ENCODE data around the gene TMCO1. TPM values are rescaled to one million over a fixed set of nuclear protein-coding genes. Genes with fewer than 3 reads are reported as not detected.
"Not testable (repeated sequence)": the region's sequence is repeated elsewhere in the genome, so short reads cannot be mapped to it uniquely, and the experiment has no call there.

The TMCO1 gene
- total and polyA plus RNA-seq, 4 donors: 81.4 to 147 (median 118) TPM

GRCh38 chr1:165787741-165788140 lies 19.1 kb upstream of the TMCO1 start:
- no peaks in the 10 kb centered on the region for H3K4me1 ChIP-seq (ENCODE audit: control insufficient read depth, insufficient read depth, low read length)
- no peaks in the 10 kb centered on the region for H3K27me3 ChIP-seq (ENCODE audit: control insufficient read depth, insufficient read depth, low read length)
- no peak overlapping the region for H3K4me3 ChIP-seq (ENCODE audit: low read depth, low read length)
- no peaks in the 10 kb centered on the region for H3K9me3 ChIP-seq (ENCODE audit: control insufficient read depth, insufficient read depth, low read length)
- no peak overlapping the region for H3K27ac ChIP-seq (ENCODE audit: low read depth, low read length)
- H3K36me3 ChIP-seq (ENCODE audit: control insufficient read depth, insufficient read depth, low read length): no peaks in the 10 kb centered on the region
- WGBS (ENCODE audit: insufficient coverage): 100% methylated on average over 1 of the region's 1 CpG
- DNase-seq (ENCODE audit: low read depth in 4 of 6, low spot score in 6 of 6): no peak

GRCh38 chr1:165783519-165783918 lies 14.9 kb upstream of the TMCO1 start:
- not testable (repeated sequence) for DNase-seq (ENCODE audit: low read depth in 4 of 6, low spot score in 6 of 6); H3K27ac ChIP-seq (ENCODE audit: low read depth, low read length)
- 86% methylated on average over 7 of the region's 11 CpGs for WGBS (ENCODE audit: insufficient coverage)

GRCh38 chr1:165778197-165778596 lies 9.5 kb upstream of the TMCO1 start:
- DNase-seq (ENCODE audit: low read depth in 4 of 6, low spot score in 6 of 6); H3K9me3 ChIP-seq (ENCODE audit: control insufficient read depth, insufficient read depth, low read length): not testable (repeated sequence)
- WGBS (ENCODE audit: insufficient coverage): no CpG with 5 or more reads among the region's 3 CpGs

More at GRCh38 chr1:165783519-165783918, 14.9 kb upstream of the TMCO1 start:
- not testable (repeated sequence) for H3K4me3 ChIP-seq (ENCODE audit: low read depth, low read length); H3K27me3 ChIP-seq (ENCODE audit: control insufficient read depth, insufficient read depth, low read length); H3K36me3 ChIP-seq (ENCODE audit: control insufficient read depth, insufficient read depth, low read length); H3K9me3 ChIP-seq (ENCODE audit: control insufficient read depth, insufficient read depth, low read length); H3K4me1 ChIP-seq (ENCODE audit: control insufficient read depth, insufficient read depth, low read length)

GRCh38 chr1:165773324-165773965 lies 4.8 kb upstream of the TMCO1 start:
- Histone ChIP-seq H3K4me1 (ENCODE audit: control insufficient read depth, insufficient read depth, low read length) (peaks cover 5% of the 10 kb centered on the region), H3K27me3 (ENCODE audit: control insufficient read depth, insufficient read depth, low read length) (no peaks in the 10 kb centered on the region), H3K4me3 (ENCODE audit: low read depth, low read length) (no peak overlapping the region), H3K9me3 (ENCODE audit: control insufficient read depth, insufficient read depth, low read length) (no peaks in the 10 kb centered on the region), H3K36me3 (ENCODE audit: control insufficient read depth, insufficient read depth, low read length) (no peaks in the 10 kb centered on the region), H3K27ac (ENCODE audit: low read depth, low read length) (no peak overlapping the region)
- DNase-seq (ENCODE audit: low read depth in 4 of 6, low spot score in 6 of 6): no peak
- WGBS (ENCODE audit: insufficient coverage): 98% methylated on average over 5 of the region's 9 CpGs

More at GRCh38 chr1:165778197-165778596, 9.5 kb upstream of the TMCO1 start:
- not testable (repeated sequence) for H3K36me3 ChIP-seq (ENCODE audit: control insufficient read depth, insufficient read depth, low read length); H3K27ac ChIP-seq (ENCODE audit: low read depth, low read length); H3K4me1 ChIP-seq (ENCODE audit: control insufficient read depth, insufficient read depth, low read length); H3K27me3 ChIP-seq (ENCODE audit: control insufficient read depth, insufficient read depth, low read length); H3K4me3 ChIP-seq (ENCODE audit: low read depth, low read length)

- no peak overlapping the region for H3K4me3 ChIP-seq (ENCODE audit: low read depth, low read length)
- peaks cover 5% of the 10 kb centered on the region for H3K4me1 ChIP-seq (ENCODE audit: control insufficient read depth, insufficient read depth, low read length)
- H3K9me3 ChIP-seq (ENCODE audit: control insufficient read depth, insufficient read depth, low read length): no peaks in the 10 kb centered on the region
- WGBS (ENCODE audit: insufficient coverage): 100% methylated on average over 2 of the region's 3 CpGs
- no peaks in the 10 kb centered on the region for H3K27me3 ChIP-seq (ENCODE audit: control insufficient read depth, insufficient read depth, low read length)
- no peak for DNase-seq (ENCODE audit: low read depth in 4 of 6, low spot score in 6 of 6)
- H3K36me3 ChIP-seq (ENCODE audit: control insufficient read depth, insufficient read depth, low read length): no peaks in the 10 kb centered on the region
- no peak overlapping the region for H3K27ac ChIP-seq (ENCODE audit: low read depth, low read length)
Measured at GRCh38 chr1:165772739-165773138, 4.1 kb upstream of the TMCO1 start.

GRCh38 chr1:165764277-165764676 lies 4.4 kb downstream of the TMCO1 start:
- H3K4me1 ChIP-seq (ENCODE audit: control insufficient read depth, insufficient read depth, low read length): no peaks in the 10 kb centered on the region
- H3K36me3 ChIP-seq (ENCODE audit: control insufficient read depth, insufficient read depth, low read length): peaks cover 8% of the 10 kb centered on the region
- no peaks in the 10 kb centered on the region for H3K9me3 ChIP-seq (ENCODE audit: control insufficient read depth, insufficient read depth, low read length)
- DNase-seq (ENCODE audit: low read depth in 4 of 6, low spot score in 6 of 6): no peak
- no peak overlapping the region for H3K27ac ChIP-seq (ENCODE audit: low read depth, low read length)
- no peak overlapping the region for H3K4me3 ChIP-seq (ENCODE audit: low read depth, low read length)
- H3K27me3 ChIP-seq (ENCODE audit: control insufficient read depth, insufficient read depth, low read length): no peaks in the 10 kb centered on the region
- WGBS (ENCODE audit: insufficient coverage): 100% methylated on average over 1 of the region's 1 CpG

- DNase-seq (ENCODE audit: low read depth in 4 of 6, low spot score in 6 of 6): no peak
- Histone ChIP-seq H3K9me3 (ENCODE audit: control insufficient read depth, insufficient read depth, low read length) (no peaks in the 10 kb centered on the region), H3K4me1 (ENCODE audit: control insufficient read depth, insufficient read depth, low read length) (no peaks in the 10 kb centered on the region), H3K4me3 (ENCODE audit: low read depth, low read length) (no peak overlapping the region), H3K27me3 (ENCODE audit: control insufficient read depth, insufficient read depth, low read length) (no peaks in the 10 kb centered on the region), H3K27ac (ENCODE audit: low read depth, low read length) (no peak overlapping the region), H3K36me3 (ENCODE audit: control insufficient read depth, insufficient read depth, low read length) (peaks cover 8% of the 10 kb centered on the region)
- WGBS (ENCODE audit: insufficient coverage): no CpG with 5 or more reads among the region's 2 CpGs
Measured at GRCh38 chr1:165763442-165763841, 5.2 kb downstream of the TMCO1 start.

- DNase-seq (ENCODE audit: low read depth in 4 of 6, low spot score in 6 of 6): no peak
- H3K4me1 ChIP-seq (ENCODE audit: control insufficient read depth, insufficient read depth, low read length): no peaks in the 10 kb centered on the region
- no CpG with 5 or more reads among the region's 1 CpG for whole genome bisulfite sequencing (ENCODE audit: insufficient coverage)
- H3K4me3 ChIP-seq (ENCODE audit: low read depth, low read length): no peak overlapping the region
- no peaks in the 10 kb centered on the region for H3K27me3 ChIP-seq (ENCODE audit: control insufficient read depth, insufficient read depth, low read length)
- peaks cover 13% of the 10 kb centered on the region for H3K36me3 ChIP-seq (ENCODE audit: control insufficient read depth, insufficient read depth, low read length)
- no peaks in the 10 kb centered on the region for H3K9me3 ChIP-seq (ENCODE audit: control insufficient read depth, insufficient read depth, low read length)
- no peak overlapping the region for H3K27ac ChIP-seq (ENCODE audit: low read depth, low read length)
Measured at GRCh38 chr1:165762725-165763124, 5.9 kb downstream of the TMCO1 start.

- no peak for DNase-seq (ENCODE audit: low read depth in 4 of 6, low spot score in 6 of 6)
- no peaks in the 10 kb centered on the region for H3K4me1 ChIP-seq (ENCODE audit: control insufficient read depth, insufficient read depth, low read length)
- no peak overlapping the region for H3K4me3 ChIP-seq (ENCODE audit: low read depth, low read length)
- no peaks in the 10 kb centered on the region for H3K27me3 ChIP-seq (ENCODE audit: control insufficient read depth, insufficient read depth, low read length)
- H3K36me3 ChIP-seq (ENCODE audit: control insufficient read depth, insufficient read depth, low read length): peaks cover 7% of the 10 kb centered on the region
- H3K9me3 ChIP-seq (ENCODE audit: control insufficient read depth, insufficient read depth, low read length): no peaks in the 10 kb centered on the region
- no peak overlapping the region for H3K27ac ChIP-seq (ENCODE audit: low read depth, low read length)
Measured at GRCh38 chr1:165759095-165759494, 9.6 kb downstream of the TMCO1 start.

- Histone ChIP-seq H3K4me3 (ENCODE audit: low read depth, low read length) (no peak overlapping the region), H3K4me1 (ENCODE audit: control insufficient read depth, insufficient read depth, low read length) (no peaks in the 10 kb centered on the region), H3K27me3 (ENCODE audit: control insufficient read depth, insufficient read depth, low read length) (no peaks in the 10 kb centered on the region), H3K9me3 (ENCODE audit: control insufficient read depth, insufficient read depth, low read length) (no peaks in the 10 kb centered on the region), H3K27ac (ENCODE audit: low read depth, low read length) (no peak overlapping the region), H3K36me3 (ENCODE audit: control insufficient read depth, insufficient read depth, low read length) (peaks cover 18% of the 10 kb centered on the region)
- no peak for DNase-seq (ENCODE audit: low read depth in 4 of 6, low spot score in 6 of 6)
Measured at GRCh38 chr1:165755393-165756010, 13.2 kb downstream of the TMCO1 start.

All from spinal cord (tissue), 10 donors.